ENCODE measurements around the gene DST.
"Not testable (repeated sequence)": the region's sequence is repeated elsewhere in the genome, so short reads cannot be mapped to it uniquely, and the experiment has no call there.

The DST gene

GRCh38 chr6:56570413-56571359, 72.0 kb downstream of the DST start:
- DNase-seq: peak; percentile 30

DNA sequence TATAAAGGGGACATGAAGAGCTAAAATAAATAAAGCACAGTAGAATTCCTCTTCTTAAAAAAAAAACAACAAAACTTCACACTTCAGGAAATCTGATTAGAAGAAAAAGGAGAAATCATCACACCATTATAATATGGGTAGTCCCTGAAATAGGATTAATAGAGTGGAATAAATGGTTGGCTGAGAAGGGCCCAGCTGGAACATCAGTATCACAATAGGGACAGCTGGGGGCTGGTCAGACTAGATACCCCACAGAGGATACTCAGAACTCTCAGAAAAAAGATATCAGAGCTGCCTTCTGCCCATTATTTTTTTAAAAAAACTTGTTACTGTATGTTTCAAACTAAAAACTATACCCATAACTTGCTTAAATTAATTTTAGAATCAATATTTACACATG, 75.2 kb downstream of the DST start:
- no peak for DNase-seq

DNA sequence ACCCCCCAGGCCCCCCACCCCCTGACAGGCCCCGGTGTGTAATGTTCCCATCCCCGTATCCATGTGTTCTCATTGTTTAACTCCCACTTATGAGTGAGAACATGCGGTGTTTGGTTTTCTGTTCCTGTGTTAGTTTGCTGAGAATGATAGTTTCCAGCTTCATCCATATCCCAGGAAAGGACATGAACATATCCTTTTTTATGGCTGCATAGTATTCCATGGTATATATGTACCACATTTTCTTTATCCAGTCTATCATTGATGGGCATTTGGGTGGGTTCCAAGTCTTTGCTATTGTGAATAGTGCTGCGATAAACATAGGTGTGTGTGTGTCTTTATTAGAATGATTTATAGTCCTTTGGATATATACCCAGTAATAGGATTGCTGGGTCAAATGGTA, 80.0 kb downstream of the DST start:
- DNase-seq: not testable (repeated sequence)

DNA sequence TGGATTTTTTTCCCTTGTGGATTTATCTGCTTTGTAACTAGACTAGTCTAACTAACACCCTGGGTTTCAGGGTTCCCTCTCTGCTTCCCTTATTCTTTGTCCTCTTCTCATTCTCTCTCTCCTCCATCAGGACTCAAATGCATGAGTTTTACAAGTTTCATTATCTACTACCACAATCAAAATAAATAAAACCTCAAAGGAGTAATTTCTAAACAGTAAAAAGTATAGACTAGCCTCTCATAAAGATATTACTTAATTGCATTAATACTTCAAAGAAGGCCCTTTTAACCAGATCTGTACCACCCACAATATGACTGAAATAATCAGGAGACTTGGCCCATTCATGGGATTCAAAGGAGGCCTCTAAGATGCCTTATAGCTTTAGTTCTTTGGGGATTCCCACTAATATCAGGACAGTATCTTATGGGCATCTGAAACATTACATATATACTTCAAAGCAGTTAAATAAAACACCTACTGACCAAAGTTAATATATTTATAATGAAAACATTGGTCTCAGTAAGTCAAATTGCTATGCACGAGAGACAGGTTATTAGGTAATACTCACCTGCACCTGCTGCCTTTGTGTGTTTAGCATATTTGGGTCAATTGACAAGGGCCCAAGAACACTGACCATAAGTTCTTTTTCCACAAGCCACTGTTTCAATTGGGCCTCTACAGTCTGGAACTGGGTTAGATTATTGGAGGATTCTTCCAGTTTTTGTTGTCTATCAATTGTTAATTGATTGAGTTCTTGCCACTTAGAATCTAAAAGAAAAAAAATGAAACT, 85.7 kb downstream of the DST start:
- no peak for DNase-seq

GRCh38 chr6:56555438-56555872, 87.2 kb downstream of the DST start:
- DNase-seq: peak; percentile 15

GRCh38 chr6:56552187-56553130, 90.2 kb downstream of the DST start:
- peak; percentile 9 for DNase-seq

- no peak for DNase-seq
Measured at GRCh38 chr6:56551409-56552120, 91.1 kb downstream of the DST start.

- DNase-seq: no peak
Measured at GRCh38 chr6:56550301-56550700, 92.4 kb downstream of the DST start.

GRCh38 chr6:56549014-56549413, 93.7 kb downstream of the DST start:
- DNase-seq: no peak

DNA sequence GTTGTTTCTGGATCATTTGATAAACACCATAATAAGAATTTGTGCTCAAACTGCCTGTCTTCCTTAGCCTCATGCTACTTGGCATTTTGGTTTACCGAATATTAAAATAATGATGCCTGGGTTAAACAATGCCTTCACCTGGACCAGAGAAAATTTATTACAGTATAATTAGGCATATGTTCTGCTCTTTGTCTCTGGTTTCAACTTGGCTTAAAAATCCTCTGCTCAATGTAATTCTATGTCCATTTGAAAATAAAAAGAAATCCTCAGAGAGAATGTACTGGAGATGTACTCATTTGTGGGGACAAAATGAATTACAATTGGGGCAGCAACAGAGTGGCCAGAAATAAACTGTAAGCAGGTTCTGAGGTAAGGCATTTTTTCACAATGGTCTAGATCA, 95.0 kb downstream of the DST start:
- DNase-seq: no peak

- peak; percentile 93 for DNase-seq
Measured at GRCh38 chr6:56542364-56543331, 100.0 kb downstream of the DST start.

DNA sequence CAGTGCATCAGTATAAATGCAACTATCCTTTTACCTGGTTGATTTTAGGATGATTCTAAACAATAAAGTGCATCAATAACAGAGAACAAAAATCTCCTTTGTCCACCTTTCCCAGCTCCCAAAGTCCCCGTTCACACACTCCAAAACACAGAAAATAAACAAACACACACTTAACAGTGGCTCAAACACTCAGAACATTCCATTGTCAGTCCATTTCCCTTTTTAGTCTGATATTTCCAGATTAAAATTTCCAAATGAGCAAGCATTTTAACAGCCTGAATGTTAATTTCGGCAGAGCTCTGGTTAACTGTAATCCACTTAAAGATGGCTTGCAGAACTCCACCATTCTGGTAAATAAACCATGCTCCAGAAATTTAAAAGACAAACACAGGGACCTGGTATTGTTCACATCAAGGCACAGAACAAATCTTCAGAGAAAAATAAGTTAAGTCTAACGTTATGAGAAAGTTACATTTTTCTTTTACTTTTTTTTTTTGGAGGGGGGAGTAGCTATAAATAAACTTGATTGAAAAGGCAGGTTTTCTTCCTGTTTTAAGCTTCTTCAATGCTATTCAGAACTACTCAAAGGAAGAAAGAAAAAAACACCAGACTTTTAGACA, 100.8 kb downstream of the DST start:
- peak; percentile 44 for DNase-seq

GRCh38 chr6:56541030-56541600, 101.6 kb downstream of the DST start:
- peak; percentile 58 for DNase-seq

DNA sequence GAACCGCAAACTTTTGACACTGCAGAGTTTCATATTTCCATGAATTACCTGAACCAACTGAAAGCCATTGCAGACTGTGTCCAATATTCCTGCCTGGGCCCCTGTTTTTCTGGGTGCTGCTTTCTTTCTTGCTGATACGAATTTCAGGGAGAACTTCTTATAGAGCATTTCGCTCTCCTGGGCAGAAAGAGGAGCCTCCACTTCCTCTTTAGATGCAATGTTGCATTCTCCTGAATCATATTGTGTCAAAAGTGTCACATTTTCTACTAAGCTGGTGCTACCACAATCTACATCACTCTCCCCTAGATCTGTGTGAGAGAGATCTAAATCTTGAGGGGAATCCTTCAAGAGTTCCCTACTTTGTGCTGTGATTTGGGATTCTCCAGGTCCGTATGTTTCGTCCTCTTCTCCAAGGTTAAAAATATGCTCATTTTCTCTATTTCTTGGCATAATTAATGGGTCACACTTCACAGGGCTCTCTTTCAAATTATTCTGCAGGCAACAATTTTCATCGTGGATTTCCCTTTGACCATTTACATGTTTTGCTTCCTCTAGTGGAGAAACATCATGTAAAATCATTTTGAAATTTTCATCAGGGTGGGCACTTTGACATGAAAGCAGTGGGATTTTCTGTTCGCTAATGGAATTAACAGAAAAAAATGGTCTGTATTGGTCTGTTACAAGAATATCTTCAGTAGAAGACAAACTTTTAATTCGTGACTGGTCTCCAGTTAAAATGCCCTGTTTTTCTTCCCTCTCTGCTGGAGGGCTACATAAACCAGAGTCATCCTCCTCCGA, 102.3 kb downstream of the DST start:
- DNase-seq: no peak

DNA sequence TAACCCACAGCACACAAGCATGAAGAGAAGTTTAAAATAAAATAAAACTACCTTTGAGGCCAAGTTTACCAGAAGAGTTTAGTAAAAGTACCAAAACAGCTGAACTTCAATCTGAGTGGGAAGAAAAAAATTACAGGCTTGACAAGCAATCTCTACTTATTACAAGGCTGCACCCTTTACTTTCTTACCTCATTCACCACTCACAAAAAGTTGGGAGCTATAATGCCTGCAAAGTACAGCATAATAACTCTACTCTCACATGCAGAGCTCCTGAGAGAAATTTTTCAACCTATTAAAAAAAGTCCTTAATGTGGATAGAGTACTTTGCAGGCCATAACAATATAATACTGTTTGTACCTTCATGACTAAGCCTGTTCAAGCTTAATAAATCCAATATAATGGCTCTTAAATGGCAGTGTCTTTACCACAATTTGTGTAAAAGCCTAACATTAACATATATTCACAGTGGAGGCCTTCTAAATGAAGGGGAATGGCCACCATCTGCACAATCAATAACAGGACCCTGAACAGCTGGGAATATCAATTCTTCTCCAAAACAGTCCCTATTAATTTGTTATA, 103.1 kb downstream of the DST start:
- peak; percentile 25 for DNase-seq

- DNase-seq: no peak
Measured at GRCh38 chr6:56538851-56539250, 103.8 kb downstream of the DST start.

- DNase-seq: no peak
Measured at GRCh38 chr6:56537223-56537770, 105.4 kb downstream of the DST start.

DNA sequence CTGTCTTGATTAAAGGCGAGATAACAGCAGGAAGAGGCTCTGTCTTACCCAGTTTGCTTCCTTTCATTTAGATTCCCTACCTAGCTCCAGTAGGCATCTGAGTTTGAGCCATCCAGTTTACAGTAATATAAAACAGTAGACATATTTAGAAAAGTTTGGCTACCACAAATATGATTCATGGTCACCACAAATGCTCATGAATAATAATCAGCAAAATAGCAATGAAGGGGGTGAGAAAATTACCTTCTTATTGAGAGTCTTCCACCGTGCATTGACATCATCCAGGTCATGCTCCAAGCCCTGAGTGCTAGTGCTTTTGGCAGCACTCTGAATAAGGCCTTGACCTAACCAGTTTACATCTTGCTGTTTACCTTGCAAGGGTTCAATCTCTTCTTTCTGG, 106.2 kb downstream of the DST start:
- DNase-seq: no peak

All from DMS79 treated with DMSO at 0.1 percent for 48 hours (cell line).